Right ventricle myocardium superior (tissue), 1 donor: ENCODE measurements around the gene SPANXN2. TPM values are rescaled to one million over a fixed set of nuclear protein-coding genes. Genes with fewer than 3 reads are reported as not detected.
"Not testable (repeated sequence)": the region's sequence is repeated elsewhere in the genome, so short reads cannot be mapped to it uniquely, and the experiment has no call there.

ENCODE experiments used
- ATAC-seq: fragments of 200-7000 bp; cut with Tn5 transposase; one replicate; pipeline ENCODE4 v1.9.1; 2020; ENCODE audit warnings: mild to moderate bottlenecking; ENCODE audit not compliant: poor library complexity
- DNase-seq: peaks from one replicate; pipeline ENCODE4 v3.0.0-alpha.2; 2020
- intact Hi-C: fragments of 100-400 bp; cut with DNase I; formaldehyde crosslinking; loops from one replicate; pipeline ENCODE4 v1.11.2; 2022
- long read RNA-seq: library from polyadenylated mRNA; unstranded; transcript quantifications from one replicate; pipeline ENCODE4 v2.0.0, GENCODE V29; 2021
- total RNA-seq: library from RNA; stranded (reverse); fragmentation: NEBNext Ultra II Directional; extraction: Animal tissue kit (Norgen Biotek cat#: 25700); gene quantifications from one replicate; pipeline ENCODE4 v1.2.1, GENCODE V29; 2021
- donor health status: DM: no; HTN: yes; CAD: no; lungs with severe emphysema.

Gene SPANXN2
- total RNA-seq = not detected
- long read RNA-seq = 0 reads

GRCh38 chrX:143720652-143721051 lies at the start of gene SPANXN2:
SPANXN2 (minus strand) TSS chrX:143720752; CDS start chrX:143720668, 84 bp downstream.
- intact Hi-C loops, DNase-seq, ATAC-seq: not testable (repeated sequence)

GRCh38 chrX:143768976-143769375 lies 48.4 kb upstream of the SPANXN2 start:
- DNase-seq (no peak), ATAC-seq (no peak)
- intact Hi-C loops = no loop called here

GRCh38 chrX:143767789-143768188 lies 47.2 kb upstream of the SPANXN2 start:
- intact Hi-C loops, DNase-seq, ATAC-seq: not testable (repeated sequence)

- ATAC-seq (no peak), DNase-seq (no peak)
- intact Hi-C loops = no loop called here
Observed at GRCh38 chrX:143757887-143758286, 37.3 kb upstream of the SPANXN2 start.

GRCh38 chrX:143757375-143757774 lies 36.8 kb upstream of the SPANXN2 start:
- intact Hi-C loops = no loop called here
- ATAC-seq (no peak), DNase-seq (no peak)

- intact Hi-C loops = no loop called here
- ATAC-seq (no peak), DNase-seq (no peak)
Observed at GRCh38 chrX:143754183-143754582, 33.6 kb upstream of the SPANXN2 start.

GRCh38 chrX:143733866-143734265 lies 13.3 kb upstream of the SPANXN2 start:
- ATAC-seq (no peak), DNase-seq (no peak)
- intact Hi-C loops = no loop called here

- DNase-seq (no peak), ATAC-seq (no peak)
- intact Hi-C loops = no loop called here
Observed at GRCh38 chrX:143726296-143726695, 5.7 kb upstream of the SPANXN2 start.

- no peak for ATAC-seq
- no peak for DNase-seq
- intact Hi-C loops = no loop called here
Observed at GRCh38 chrX:143701460-143701859, 19.1 kb downstream of the SPANXN2 start.

- DNase-seq (no peak), ATAC-seq (no peak)
- intact Hi-C loops = no loop called here
Observed at GRCh38 chrX:143694885-143695284, 25.7 kb downstream of the SPANXN2 start.

GRCh38 chrX:143683486-143683885 lies 37.1 kb downstream of the SPANXN2 start:
- ATAC-seq = no peak
- intact Hi-C loops = no loop called here
- no peak for DNase-seq

- ATAC-seq (no peak), DNase-seq (no peak)
- intact Hi-C loops = no loop called here
Observed at GRCh38 chrX:143674926-143675325, 45.6 kb downstream of the SPANXN2 start.

GRCh38 chrX:143669395-143669794 lies 51.2 kb downstream of the SPANXN2 start:
- DNase-seq = no peak
- intact Hi-C loops = no loop called here
- ATAC-seq = no peak

- ATAC-seq = no peak
- intact Hi-C loops = no loop called here
- DNase-seq = no peak
Observed at GRCh38 chrX:143664302-143664701, 56.2 kb downstream of the SPANXN2 start.

GRCh38 chrX:143663755-143664154 lies 56.8 kb downstream of the SPANXN2 start:
- DNase-seq = no peak
- no peak for ATAC-seq

More at GRCh38 chrX:143663755-143664154, 56.8 kb downstream of the SPANXN2 start:
- intact Hi-C loops = no loop called here

Other genes with a start within 250 kb of the SPANXN2 start
- gene SPANXN3, start 203.3 kb downstream of the SPANXN2 start, total RNA-seq = not detected
- gene SLITRK4, start 84.7 kb downstream of the SPANXN2 start, total RNA-seq = 0.38 TPM
- not detected for gene UBE2NL, start 163.3 kb upstream of the SPANXN2 start, total RNA-seq